A673 (cell line): ENCODE data around the gene RNF2.

ENCODE experiments used
- EZH2 ChIP-seq: fragments of 200-600 bp; sonication (generic); IDR thresholded peaks from 2 replicates; pipeline ENCODE4 v1.6.1; 2017; ENCODE audit warnings: borderline replicate concordance, low read depth, mild to moderate bottlenecking, mixed read lengths, antibody characterized with exemption, low read length; ENCODE audit not compliant: poor library complexity, severe bottlenecking
- TF ChIP-seq, protein P1 (sequence below): fragments of 300-800, 200-600 bp; sonication (generic); conservative IDR thresholded peaks from 2 replicates; pipeline ENCODE4 v1.5.1; 2017; ENCODE audit warnings: low read depth, mild to moderate bottlenecking, antibody characterized with exemption, low read length, moderate library complexity, mixed read lengths

GRCh38 chr1:185042737-185043136 lies 2.6 kb upstream of the RNF2 start:
- TF ChIP-seq, protein P1, sequence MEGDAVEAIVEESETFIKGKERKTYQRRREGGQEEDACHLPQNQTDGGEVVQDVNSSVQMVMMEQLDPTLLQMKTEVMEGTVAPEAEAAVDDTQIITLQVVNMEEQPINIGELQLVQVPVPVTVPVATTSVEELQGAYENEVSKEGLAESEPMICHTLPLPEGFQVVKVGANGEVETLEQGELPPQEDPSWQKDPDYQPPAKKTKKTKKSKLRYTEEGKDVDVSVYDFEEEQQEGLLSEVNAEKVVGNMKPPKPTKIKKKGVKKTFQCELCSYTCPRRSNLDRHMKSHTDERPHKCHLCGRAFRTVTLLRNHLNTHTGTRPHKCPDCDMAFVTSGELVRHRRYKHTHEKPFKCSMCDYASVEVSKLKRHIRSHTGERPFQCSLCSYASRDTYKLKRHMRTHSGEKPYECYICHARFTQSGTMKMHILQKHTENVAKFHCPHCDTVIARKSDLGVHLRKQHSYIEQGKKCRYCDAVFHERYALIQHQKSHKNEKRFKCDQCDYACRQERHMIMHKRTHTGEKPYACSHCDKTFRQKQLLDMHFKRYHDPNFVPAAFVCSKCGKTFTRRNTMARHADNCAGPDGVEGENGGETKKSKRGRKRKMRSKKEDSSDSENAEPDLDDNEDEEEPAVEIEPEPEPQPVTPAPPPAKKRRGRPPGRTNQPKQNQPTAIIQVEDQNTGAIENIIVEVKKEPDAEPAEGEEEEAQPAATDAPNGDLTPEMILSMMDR, result no peak
- TF ChIP-seq EZH2, result no peak
